ENCODE results near the gene RAB10.
"Not testable (repeated sequence)": the region's sequence is repeated elsewhere in the genome, so short reads cannot be mapped to it uniquely, and the experiment has no call there.

RAB10 gene

DNA sequence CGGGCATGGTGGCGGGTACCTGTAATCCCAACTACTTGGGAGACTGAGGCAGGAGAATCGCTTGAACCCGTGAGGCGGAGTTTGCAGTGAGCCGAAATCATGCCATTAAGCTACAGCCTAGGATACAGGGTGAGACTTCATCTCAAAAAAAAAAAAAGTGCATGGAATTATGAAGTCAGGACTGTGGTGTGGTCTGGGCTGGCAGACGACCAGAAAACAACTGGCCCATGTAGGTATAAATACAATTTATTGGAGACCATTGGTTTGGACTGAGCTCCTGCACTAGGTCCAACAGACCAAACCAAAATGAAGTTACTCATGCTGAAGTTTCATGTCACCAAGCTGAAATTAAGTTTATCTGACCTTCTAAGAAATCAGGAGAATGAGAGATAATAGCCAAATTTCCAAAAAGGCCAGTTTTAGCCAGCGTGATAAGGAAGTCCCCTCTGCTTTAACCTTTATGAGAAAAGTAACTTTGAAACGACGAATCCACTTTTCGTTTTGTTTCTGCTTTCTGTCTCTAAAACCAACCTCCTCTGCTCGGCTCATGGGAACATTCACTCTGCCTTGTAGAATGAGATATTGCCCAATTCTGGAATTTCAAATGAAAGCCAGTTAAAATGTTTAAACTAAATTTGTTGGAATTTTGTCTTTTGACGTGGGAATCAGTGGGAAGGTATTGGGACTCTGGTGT is 17.7 kb upstream of the RAB10 start:
- no peaks in the 10 kb centered on the region for H3K36me3 ChIP-seq (ENCODE audit: insufficient read depth, insufficient read length, low read length)
- no peak overlapping the region for H3K4me3 ChIP-seq (ENCODE audit: insufficient read length, low read depth)
- H3K9me3 ChIP-seq (ENCODE audit: insufficient read depth, low read length), result no peaks in the 10 kb centered on the region
- TF ChIP-seq SUZ12 (IDR thresholded peaks at IDR 0.05; ENCODE audit: extremely low read depth, insufficient read depth, insufficient read length) (no peak), YY1 (IDR thresholded peaks at IDR 0.05; ENCODE audit: insufficient read depth, insufficient read length) (no peak), ZNF274 (IDR thresholded peaks at IDR 0.05; ENCODE audit: low read depth, low read length) (no peak)
- H3K4me1 ChIP-seq (ENCODE audit: insufficient read depth, insufficient read length), result peaks cover 2% of the 10 kb centered on the region
- DNase-seq (ENCODE audit: low read depth, low spot score), result no peak
- H3K27me3 ChIP-seq (ENCODE audit: insufficient read depth, insufficient read length), result no peaks in the 10 kb centered on the region
- no peak overlapping the region for H3K9ac ChIP-seq (ENCODE audit: insufficient read length, low read depth)

DNA sequence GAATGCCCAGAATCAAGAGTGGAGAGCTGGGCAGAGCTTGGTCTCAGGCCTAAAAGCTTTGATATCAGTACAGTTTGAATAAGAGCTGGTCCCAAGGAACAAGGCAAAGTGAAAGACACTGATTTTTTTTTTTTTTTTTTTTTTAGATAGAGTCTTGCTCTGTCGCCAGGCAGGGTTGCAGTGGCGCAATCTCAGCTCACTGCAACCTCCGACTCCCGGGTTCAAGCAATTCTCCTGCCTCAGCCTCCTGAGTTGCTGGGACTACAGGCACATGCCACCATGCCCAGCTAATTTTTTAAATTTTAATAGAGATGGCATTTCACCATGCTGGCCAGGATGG is 17.2 kb upstream of the RAB10 start:
- not testable (repeated sequence) for H3K27me3 ChIP-seq (ENCODE audit: insufficient read depth, insufficient read length); DNase-seq (ENCODE audit: low read depth, low spot score); H3K4me1 ChIP-seq (ENCODE audit: insufficient read depth, insufficient read length)

DNA sequence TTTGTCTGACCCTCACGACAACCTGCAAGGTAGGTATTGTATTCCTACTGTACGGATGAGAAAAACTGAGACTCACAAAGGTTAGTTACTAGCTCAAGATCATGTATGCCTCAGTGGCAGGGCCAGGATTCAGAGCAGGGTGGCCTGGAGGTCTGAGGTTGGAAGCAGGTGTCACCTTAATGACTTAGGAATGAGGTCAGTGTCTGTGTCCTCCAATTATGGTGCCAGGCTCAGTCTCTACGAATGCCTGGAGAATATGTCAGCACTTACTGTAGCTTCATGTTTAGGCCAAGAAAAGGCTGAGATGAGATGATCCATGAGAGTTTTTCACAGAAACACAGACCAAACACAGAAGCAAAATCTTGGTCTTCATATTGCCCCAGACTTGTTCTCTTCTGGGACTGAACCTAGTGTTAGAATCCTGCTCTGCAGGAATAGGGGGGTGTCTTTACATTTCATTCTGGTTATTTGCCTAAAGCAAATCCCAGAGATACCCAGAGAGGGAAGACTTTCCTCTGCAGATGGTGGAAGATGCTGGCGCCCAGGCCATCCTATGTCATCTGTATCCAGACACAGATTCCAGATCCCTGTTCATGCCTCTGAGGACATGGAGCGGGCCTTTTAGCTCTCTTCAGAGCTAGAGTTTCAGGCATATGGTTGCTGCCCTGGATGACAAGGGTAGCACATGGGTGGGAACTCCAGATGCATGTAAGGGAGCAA is 16.3 kb upstream of the RAB10 start:
- Histone ChIP-seq H3K4me1 (ENCODE audit: insufficient read depth, insufficient read length) (no peaks in the 10 kb centered on the region), H3K27me3 (ENCODE audit: insufficient read depth, insufficient read length) (no peaks in the 10 kb centered on the region), H3K4me3 (ENCODE audit: insufficient read length, low read depth) (no peak overlapping the region), H3K36me3 (ENCODE audit: insufficient read depth, insufficient read length, low read length) (no peaks in the 10 kb centered on the region), H3K9ac (ENCODE audit: insufficient read length, low read depth) (no peak overlapping the region), H3K9me3 (ENCODE audit: insufficient read depth, low read length) (no peaks in the 10 kb centered on the region)
- no peak for TF ChIP-seq YY1 (IDR thresholded peaks at IDR 0.05; ENCODE audit: insufficient read depth, insufficient read length)
- no peak for TF ChIP-seq SUZ12 (IDR thresholded peaks at IDR 0.05; ENCODE audit: extremely low read depth, insufficient read depth, insufficient read length)
- TF ChIP-seq ZNF274 (IDR thresholded peaks at IDR 0.05; ENCODE audit: low read depth, low read length), result no peak
- DNase-seq (ENCODE audit: low read depth, low spot score), result no peak

More for the DNA sequence above, 17.2 kb upstream of the RAB10 start:
- H3K36me3 ChIP-seq (ENCODE audit: insufficient read depth, insufficient read length, low read length); H3K9ac ChIP-seq (ENCODE audit: insufficient read length, low read depth); H3K4me3 ChIP-seq (ENCODE audit: insufficient read length, low read depth); H3K9me3 ChIP-seq (ENCODE audit: insufficient read depth, low read length): not testable (repeated sequence)

DNA sequence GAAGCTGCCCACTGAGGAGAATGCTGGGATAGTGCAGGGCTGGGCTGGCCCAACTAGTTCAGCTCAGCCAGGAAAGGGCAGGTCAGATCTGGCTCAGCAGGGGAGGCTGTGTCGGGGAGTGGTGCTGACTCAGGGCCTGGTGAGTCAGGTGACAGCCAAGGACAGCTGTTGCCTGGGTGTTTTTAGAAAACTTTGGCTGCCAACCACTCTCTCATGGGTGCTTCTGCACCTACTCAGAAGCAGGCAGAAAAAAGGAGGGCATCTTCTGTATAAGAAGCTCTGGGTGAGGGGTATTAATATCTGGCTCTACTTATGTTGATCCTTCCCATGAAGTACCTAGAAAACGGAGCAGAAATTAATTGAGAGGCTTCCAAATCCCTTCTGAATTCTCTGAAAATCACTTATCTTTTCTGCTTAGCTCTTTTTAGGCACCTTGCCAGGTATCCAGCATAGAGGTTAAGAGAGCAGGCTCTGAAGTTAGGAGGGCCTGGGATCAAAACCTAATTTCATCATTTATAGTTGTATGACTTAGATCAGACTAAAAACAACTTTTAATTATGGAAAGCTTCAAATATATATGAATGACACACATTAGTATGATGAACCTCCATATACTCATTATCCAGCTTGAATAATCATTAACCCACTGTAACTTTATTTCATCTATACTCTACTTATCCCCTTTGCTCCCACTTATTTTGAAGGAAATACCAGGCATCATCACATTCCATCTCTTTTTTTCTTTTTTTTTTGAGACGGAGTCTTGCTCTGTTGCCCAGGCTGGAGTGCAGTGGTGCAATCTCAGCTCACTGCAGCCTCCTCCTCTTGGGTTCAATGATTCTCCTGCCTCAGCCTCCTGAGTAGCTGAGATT is 15.5 kb upstream of the RAB10 start:
- H3K4me1 ChIP-seq (ENCODE audit: insufficient read depth, insufficient read length), result no peaks in the 10 kb centered on the region
- H3K36me3 ChIP-seq (ENCODE audit: insufficient read depth, insufficient read length, low read length), result no peaks in the 10 kb centered on the region
- DNase-seq (ENCODE audit: low read depth, low spot score), result no peak
- TF ChIP-seq SUZ12 (IDR thresholded peaks at IDR 0.05; ENCODE audit: extremely low read depth, insufficient read depth, insufficient read length), result no peak
- no peak for TF ChIP-seq ZNF274 (IDR thresholded peaks at IDR 0.05; ENCODE audit: low read depth, low read length)
- no peak for TF ChIP-seq YY1 (IDR thresholded peaks at IDR 0.05; ENCODE audit: insufficient read depth, insufficient read length)
- no peak overlapping the region for H3K4me3 ChIP-seq (ENCODE audit: insufficient read length, low read depth)
- H3K9me3 ChIP-seq (ENCODE audit: insufficient read depth, low read length), result no peaks in the 10 kb centered on the region
- no peaks in the 10 kb centered on the region for H3K27me3 ChIP-seq (ENCODE audit: insufficient read depth, insufficient read length)
- no peak overlapping the region for H3K9ac ChIP-seq (ENCODE audit: insufficient read length, low read depth)

DNA sequence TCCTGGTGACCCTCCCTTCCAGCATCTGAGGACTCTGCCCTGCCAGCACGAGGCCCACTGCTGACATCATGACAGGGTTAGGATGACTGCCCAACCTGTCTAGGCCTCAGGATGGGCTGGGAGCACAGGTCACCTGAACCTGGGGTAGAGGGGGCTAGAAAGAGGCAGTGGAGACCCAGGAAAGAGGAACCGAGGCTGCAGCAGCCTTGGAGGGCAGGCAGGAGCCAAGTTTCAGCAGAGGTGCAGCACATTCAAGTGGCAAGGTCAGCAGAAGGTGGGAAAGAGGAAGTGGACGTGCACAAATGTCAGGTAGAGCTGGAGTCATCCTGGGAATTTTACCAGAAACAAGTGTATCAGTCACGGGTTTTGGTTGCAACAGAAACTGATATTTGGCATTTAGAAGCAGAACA is 13.6 kb upstream of the RAB10 start:
- no peak for DNase-seq (ENCODE audit: low read depth, low spot score)
- H3K36me3 ChIP-seq (ENCODE audit: insufficient read depth, insufficient read length, low read length), result no peaks in the 10 kb centered on the region
- no peaks in the 10 kb centered on the region for H3K9me3 ChIP-seq (ENCODE audit: insufficient read depth, low read length)
- no peaks in the 10 kb centered on the region for H3K27me3 ChIP-seq (ENCODE audit: insufficient read depth, insufficient read length)
- no peak overlapping the region for H3K9ac ChIP-seq (ENCODE audit: insufficient read length, low read depth)
- TF ChIP-seq ZNF274 (IDR thresholded peaks at IDR 0.05; ENCODE audit: low read depth, low read length), result no peak
- no peak for TF ChIP-seq SUZ12 (IDR thresholded peaks at IDR 0.05; ENCODE audit: extremely low read depth, insufficient read depth, insufficient read length)
- no peak for TF ChIP-seq YY1 (IDR thresholded peaks at IDR 0.05; ENCODE audit: insufficient read depth, insufficient read length)
- H3K4me1 ChIP-seq (ENCODE audit: insufficient read depth, insufficient read length), result no peaks in the 10 kb centered on the region
- no peak overlapping the region for H3K4me3 ChIP-seq (ENCODE audit: insufficient read length, low read depth)

DNA sequence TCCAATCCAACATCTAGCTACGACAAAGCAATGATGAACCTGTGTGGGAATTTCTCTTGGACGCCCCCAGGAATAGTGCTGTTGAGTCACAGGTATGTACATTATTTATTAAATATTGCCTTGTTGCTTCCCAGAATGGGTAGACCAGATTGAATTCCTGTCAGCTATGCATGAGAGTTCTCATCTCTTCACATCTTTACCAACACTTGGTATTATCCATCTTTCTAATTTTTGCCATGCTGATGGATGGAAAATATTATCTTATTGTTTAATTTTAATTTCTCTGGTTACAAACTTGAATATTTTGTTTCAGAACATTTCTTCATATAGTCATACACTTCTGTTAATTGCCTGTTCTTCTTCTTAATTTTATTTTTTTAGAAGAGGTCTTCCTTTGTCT is 9.6 kb upstream of the RAB10 start:
- no peak for TF ChIP-seq SUZ12 (IDR thresholded peaks at IDR 0.05; ENCODE audit: extremely low read depth, insufficient read depth, insufficient read length)
- no peak for TF ChIP-seq ZNF274 (IDR thresholded peaks at IDR 0.05; ENCODE audit: low read depth, low read length)
- TF ChIP-seq YY1 (IDR thresholded peaks at IDR 0.05; ENCODE audit: insufficient read depth, insufficient read length), result no peak
- H3K4me1 ChIP-seq (ENCODE audit: insufficient read depth, insufficient read length), result no peaks in the 10 kb centered on the region
- no peaks in the 10 kb centered on the region for H3K27me3 ChIP-seq (ENCODE audit: insufficient read depth, insufficient read length)
- H3K9me3 ChIP-seq (ENCODE audit: insufficient read depth, low read length), result no peaks in the 10 kb centered on the region
- no peak overlapping the region for H3K4me3 ChIP-seq (ENCODE audit: insufficient read length, low read depth)
- no peak overlapping the region for H3K9ac ChIP-seq (ENCODE audit: insufficient read length, low read depth)
- no peaks in the 10 kb centered on the region for H3K36me3 ChIP-seq (ENCODE audit: insufficient read depth, insufficient read length, low read length)
- DNase-seq (ENCODE audit: low read depth, low spot score), result no peak

DNA sequence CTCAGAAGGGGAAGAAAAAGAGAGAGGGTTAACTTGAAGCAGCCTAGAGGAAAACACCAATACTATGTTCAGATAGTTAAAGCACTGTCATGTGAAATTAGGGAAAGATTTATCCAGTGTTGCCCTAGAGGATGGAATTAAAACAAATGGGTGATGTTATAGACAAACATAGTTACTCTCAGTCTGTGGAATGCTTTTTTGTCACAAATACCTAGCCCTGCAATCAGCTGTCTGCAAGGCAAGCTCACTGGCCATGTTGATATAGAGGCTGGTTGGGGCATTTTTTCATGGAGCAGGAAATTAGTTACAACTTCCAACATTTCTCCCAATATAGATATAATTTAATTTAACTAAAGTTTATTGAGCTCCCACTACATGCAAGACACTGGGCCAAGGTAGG is 8.4 kb upstream of the RAB10 start:
- TF ChIP-seq YY1 (IDR thresholded peaks at IDR 0.05; ENCODE audit: insufficient read depth, insufficient read length), result no peak
- no peak for TF ChIP-seq SUZ12 (IDR thresholded peaks at IDR 0.05; ENCODE audit: extremely low read depth, insufficient read depth, insufficient read length)
- no peak for TF ChIP-seq ZNF274 (IDR thresholded peaks at IDR 0.05; ENCODE audit: low read depth, low read length)
- Histone ChIP-seq H3K4me1 (ENCODE audit: insufficient read depth, insufficient read length) (no peaks in the 10 kb centered on the region), H3K9me3 (ENCODE audit: insufficient read depth, low read length) (no peaks in the 10 kb centered on the region), H3K4me3 (ENCODE audit: insufficient read length, low read depth) (no peak overlapping the region), H3K36me3 (ENCODE audit: insufficient read depth, insufficient read length, low read length) (no peaks in the 10 kb centered on the region), H3K27me3 (ENCODE audit: insufficient read depth, insufficient read length) (no peaks in the 10 kb centered on the region), H3K9ac (ENCODE audit: insufficient read length, low read depth) (no peak overlapping the region)
- no peak for DNase-seq (ENCODE audit: low read depth, low spot score)

DNA sequence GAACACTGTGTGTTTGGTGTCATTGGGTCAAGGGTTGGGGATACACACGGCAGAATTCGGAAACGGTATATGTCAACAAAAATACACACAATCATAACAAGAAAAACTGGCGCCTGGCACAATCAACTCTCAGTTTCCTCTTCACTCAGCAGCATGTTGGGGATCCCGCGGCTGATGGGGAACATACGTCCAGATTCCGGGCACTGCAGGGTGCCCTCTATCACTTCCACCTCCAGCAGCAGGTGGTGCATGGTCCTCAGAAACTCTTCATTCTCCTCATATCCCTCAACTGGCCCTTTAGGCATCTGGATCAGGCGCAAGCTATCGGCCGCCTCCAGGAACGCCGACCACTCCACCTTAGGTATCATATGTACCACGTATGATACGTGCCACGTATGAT is 5.8 kb upstream of the RAB10 start:
- not testable (repeated sequence) for H3K27me3 ChIP-seq (ENCODE audit: insufficient read depth, insufficient read length); H3K9me3 ChIP-seq (ENCODE audit: insufficient read depth, low read length); H3K4me3 ChIP-seq (ENCODE audit: insufficient read length, low read depth); H3K36me3 ChIP-seq (ENCODE audit: insufficient read depth, insufficient read length, low read length); H3K4me1 ChIP-seq (ENCODE audit: insufficient read depth, insufficient read length); H3K9ac ChIP-seq (ENCODE audit: insufficient read length, low read depth); DNase-seq (ENCODE audit: low read depth, low spot score)

DNA sequence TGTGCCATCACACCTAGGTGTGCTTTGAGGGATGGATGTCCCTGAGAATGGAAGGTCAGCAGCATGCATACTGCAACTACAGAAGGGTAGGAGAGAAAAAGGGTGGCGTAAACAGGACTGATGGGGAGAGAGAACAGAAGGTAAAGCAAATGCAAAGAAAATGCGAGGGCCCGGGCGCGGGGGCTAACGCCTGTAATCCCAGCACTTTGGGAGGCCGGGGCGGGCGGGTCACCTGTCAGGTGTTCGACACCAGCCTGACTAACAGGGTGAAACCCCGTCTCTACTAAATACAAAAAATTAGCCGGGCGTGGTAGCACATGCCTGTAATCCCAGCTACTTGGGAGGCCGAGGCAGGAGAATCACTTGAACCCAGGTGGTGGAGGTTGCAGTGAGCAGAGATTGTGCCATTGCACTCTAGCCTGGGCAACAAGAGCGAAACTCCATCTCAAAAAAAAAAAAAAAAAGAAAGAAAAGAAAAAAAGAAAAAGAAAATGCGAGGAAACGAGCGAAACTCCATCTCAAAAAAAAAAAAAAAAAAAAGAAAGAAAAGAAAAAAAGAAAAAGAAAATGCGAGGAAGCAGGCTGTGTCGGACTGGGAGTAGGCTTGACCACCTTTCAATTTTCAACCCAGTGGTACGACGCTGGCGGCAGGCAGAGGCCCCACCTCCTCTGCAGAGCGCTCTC is 1.2 kb upstream of the RAB10 start:
- Histone ChIP-seq H3K4me3 (ENCODE audit: insufficient read length, low read depth) (peak overlapping the region; percentile 78), H3K9ac (ENCODE audit: insufficient read length, low read depth) (peak overlapping the region; percentile 88)
- not testable (repeated sequence) for H3K4me1 ChIP-seq (ENCODE audit: insufficient read depth, insufficient read length); DNase-seq (ENCODE audit: low read depth, low spot score); H3K27me3 ChIP-seq (ENCODE audit: insufficient read depth, insufficient read length); H3K9me3 ChIP-seq (ENCODE audit: insufficient read depth, low read length); H3K36me3 ChIP-seq (ENCODE audit: insufficient read depth, insufficient read length, low read length)

Measured in NT2/D1 (cell line).